HepG2 (cell line): ENCODE results near the gene SPTAN1. TPM values are rescaled to one million over a fixed set of nuclear protein-coding genes. Genes with fewer than 3 reads are reported as not detected.
A peak's percentile ranks its signal among the peaks of the same experiment; 100 is the strongest.

Experiments used
- ADNP ChIP-seq: sonication (generic); formaldehyde crosslinking; IDR thresholded peaks from 2 replicates; pipeline ENCODE4 v1.4.0; 2020; ENCODE audit warnings: missing genetic modification reagents
- DR1 ChIP-seq: sonication (generic); formaldehyde crosslinking; IDR thresholded peaks from 2 replicates; pipeline ENCODE4 v1.8.0; 2021; ENCODE audit warnings: mild to moderate bottlenecking, missing genetic modification reagents, inconsistent platforms
- ERF ChIP-seq: IDR thresholded peaks from 2 replicates; pipeline ENCODE4 v1.6.1; 2018; ENCODE audit warnings: missing biosample characterization, missing genetic modification reagents
- FOXO1 ChIP-seq: sonication (generic); formaldehyde crosslinking; IDR thresholded peaks from 2 replicates; pipeline ENCODE4 v1.4.0; 2020; ENCODE audit warnings: missing genetic modification reagents
- GATA4 ChIP-seq: sonication (generic); IDR thresholded peaks from 2 replicates; pipeline ENCODE4 v1.6.1; 2016; ENCODE audit warnings: antibody characterized with exemption, low read depth, borderline replicate concordance
- HNRNPUL1 ChIP-seq: fragments of 200-400 bp; formaldehyde crosslinking; IDR thresholded peaks from 2 replicates; pipeline ENCODE4 v1.6.1; 2017; ENCODE audit warnings: low read depth, mild to moderate bottlenecking, low read length, moderate library complexity
- NPAS2 ChIP-seq: sonication (generic); formaldehyde crosslinking; IDR thresholded peaks from 2 replicates; pipeline ENCODE4 v1.8.0; 2022; ENCODE audit warnings: mild to moderate bottlenecking, missing genetic modification reagents, borderline replicate concordance
- NR2F6 ChIP-seq, 2 experiments: IDR thresholded peaks; 2 replicates each; pipeline ENCODE4 v1.6.1; 2016; ENCODE audit warnings: antibody characterized with exemption in 1 of 2, mild to moderate bottlenecking in 1 of 2
- RFX1 ChIP-seq: fragments of 450-650 bp; IDR thresholded peaks from 2 replicates; pipeline ENCODE4 v1.6.1; 2017
- SALL2 ChIP-seq: sonication (generic); formaldehyde crosslinking; IDR thresholded peaks from 2 replicates; pipeline ENCODE4 v1.8.1; 2023; ENCODE audit warnings: mild to moderate bottlenecking, missing genetic modification reagents, inconsistent platforms
- TRIM24 ChIP-seq: sonication (generic); formaldehyde crosslinking; IDR thresholded peaks from 2 replicates; pipeline ENCODE4 v1.8.0; 2022; ENCODE audit warnings: mild to moderate bottlenecking, missing genetic modification reagents
- XRCC5 ChIP-seq: fragments of 200-400 bp; formaldehyde crosslinking; optimal IDR thresholded peaks from 2 replicates; pipeline ENCODE3; 2017; ENCODE audit warnings: mild to moderate bottlenecking, low read length
- ZNF33A ChIP-seq: sonication (generic); formaldehyde crosslinking; IDR thresholded peaks from 2 replicates; pipeline ENCODE4 v1.5.1; 2020; ENCODE audit warnings: missing genetic modification reagents, mild to moderate bottlenecking, moderate library complexity, borderline replicate concordance
- ZNF468 ChIP-seq: sonication (generic); formaldehyde crosslinking; IDR thresholded peaks from 2 replicates; pipeline ENCODE4 v1.8.0; 2022; ENCODE audit warnings: mild to moderate bottlenecking, moderate library complexity, missing genetic modification reagents
- ZNF616 ChIP-seq: sonication (generic); formaldehyde crosslinking; IDR thresholded peaks from 2 replicates; pipeline ENCODE4 v1.5.0; 2020; ENCODE audit warnings: low read depth, mild to moderate bottlenecking, missing genetic modification reagents
- ZNF619 ChIP-seq: sonication (generic); formaldehyde crosslinking; IDR thresholded peaks from 2 replicates; pipeline ENCODE4 v1.4.0; 2020; ENCODE audit warnings: mild to moderate bottlenecking, missing genetic modification reagents
- polyA plus RNA-seq, 8 experiments: library from polyadenylated mRNA; depleted of rRNA in 3 of 8; stranded (reverse) in 7 of 8; unstranded in 1 of 8; fragments of >200 nt; fragmentation: Illumina TruSeq in 4 of 8; extraction: Trizol in 4 of 8; gene quantifications; 2 replicates each; pipeline versions ENCODE4 v1.2.1 to v1.2.3, GENCODE V29; 2011 to 2016; ENCODE audit warnings: low read depth in 4 of 8, missing spikeins in 1 of 8, mixed read lengths in 1 of 8; ENCODE audit not compliant: insufficient read depth in 1 of 8
- total RNA-seq, 5 experiments: library from RNA; depleted of rRNA; stranded (reverse); fragments of >200 nt; fragmentation: Illumina TruSeq; extraction: Trizol; gene quantifications; 2 replicates each; pipeline ENCODE4 v1.2.3, GENCODE V29; 2016; ENCODE audit warnings: low read depth in 1 of 5
- TF ChIP-seq, protein P1 (sequence below): sonication (generic); formaldehyde crosslinking; IDR thresholded peaks from 2 replicates; pipeline ENCODE4 v1.5.0; 2020; ENCODE audit warnings: mild to moderate bottlenecking, low read depth, missing genetic modification reagents, borderline replicate concordance
- TF ChIP-seq, protein P2 (sequence below): sonication (generic); formaldehyde crosslinking; IDR thresholded peaks from 2 replicates; pipeline ENCODE4 v1.9.0; 2021; ENCODE audit warnings: missing genetic modification reagents, borderline replicate concordance
- TF ChIP-seq, protein P3 (sequence below): sonication (generic); formaldehyde crosslinking; IDR thresholded peaks from 2 replicates; pipeline ENCODE4 v1.4.0; 2020; ENCODE audit warnings: missing genetic modification reagents, low read depth, mild to moderate bottlenecking, borderline replicate concordance
- TF ChIP-seq, protein P4 (sequence below): IDR thresholded peaks from 2 replicates; pipeline ENCODE4 v1.6.1; 2018; ENCODE audit warnings: missing genetic modification reagents

SPTAN1 gene
- total and polyA plus RNA-seq, 2 of the 13 experiments (the other 11 are each of a cell fraction or from before 2014, with no cell fraction given) = 106 to 111 TPM

DNA sequence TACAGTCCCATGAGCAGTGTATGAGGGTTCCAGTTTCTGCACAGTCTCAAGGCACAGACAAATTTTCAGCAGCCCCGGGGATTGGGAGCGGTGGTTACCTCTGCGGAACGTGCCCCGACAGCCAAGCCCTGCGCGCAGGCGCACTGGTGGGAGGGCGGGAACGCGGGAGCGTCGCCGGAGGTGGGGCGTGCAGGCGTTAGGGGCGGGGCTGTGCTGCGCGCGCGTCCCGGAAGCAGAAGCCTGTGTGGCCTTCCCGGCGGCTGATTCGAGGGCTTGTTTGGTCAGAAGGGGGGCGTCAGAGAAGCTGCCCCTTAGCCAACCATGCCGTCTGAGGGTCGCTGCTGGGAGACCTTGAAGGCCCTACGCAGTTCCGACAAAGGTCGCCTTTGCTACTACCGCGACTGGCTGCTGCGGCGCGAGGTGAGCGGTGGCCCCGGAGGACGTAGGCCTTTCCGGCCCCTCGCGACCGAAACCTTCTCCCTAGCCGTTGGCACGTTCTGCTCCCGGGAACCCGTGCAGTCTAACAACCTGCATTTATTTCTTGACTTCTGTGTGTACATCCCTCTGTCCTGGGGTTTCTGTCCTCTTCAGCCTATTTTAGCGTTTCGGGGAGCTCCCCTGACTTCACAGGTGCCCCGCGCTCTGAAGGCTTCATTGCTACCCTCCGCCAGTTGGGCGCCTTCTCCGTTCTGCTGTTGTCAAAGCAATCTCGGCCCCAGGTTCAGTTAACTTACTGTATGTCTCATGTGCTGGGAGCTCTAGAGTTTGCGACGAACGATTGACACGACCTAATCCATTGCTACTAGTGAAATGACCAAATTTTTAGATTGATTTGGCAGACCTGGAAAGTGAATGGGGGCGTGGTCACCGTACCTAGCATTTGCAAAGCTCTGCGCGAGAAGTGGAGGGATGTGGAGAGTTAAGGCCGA is 47.6 kb upstream of the SPTAN1 start, which contains the start of gene GLE1 (continued):
- TF ChIP-seq, protein P1, sequence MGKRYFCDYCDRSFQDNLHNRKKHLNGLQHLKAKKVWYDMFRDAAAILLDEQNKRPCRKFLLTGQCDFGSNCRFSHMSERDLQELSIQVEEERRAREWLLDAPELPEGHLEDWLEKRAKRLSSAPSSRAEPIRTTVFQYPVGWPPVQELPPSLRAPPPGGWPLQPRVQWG = no peak
- TF ChIP-seq HNRNPUL1 = no peak
- no peak for TF ChIP-seq ZNF468 (CRISPR knock-in tag)
- TF ChIP-seq FOXO1 (CRISPR knock-in tag) = peak; percentile 41; the same call in 1 of the 2 replicates
- TF ChIP-seq ADNP (CRISPR knock-in tag) = no peak
- no peak for TF ChIP-seq NPAS2 (CRISPR knock-in tag)
- no peak for TF ChIP-seq TRIM24
- no peak; the same call in 1 of the 2 replicates for TF ChIP-seq ZNF619 (CRISPR knock-in tag)
- TF ChIP-seq ZNF616 (CRISPR knock-in tag) = peak; percentile 82; the same call in 1 of the 2 replicates
- no peak for TF ChIP-seq RFX1
- TF ChIP-seq, protein P2, sequence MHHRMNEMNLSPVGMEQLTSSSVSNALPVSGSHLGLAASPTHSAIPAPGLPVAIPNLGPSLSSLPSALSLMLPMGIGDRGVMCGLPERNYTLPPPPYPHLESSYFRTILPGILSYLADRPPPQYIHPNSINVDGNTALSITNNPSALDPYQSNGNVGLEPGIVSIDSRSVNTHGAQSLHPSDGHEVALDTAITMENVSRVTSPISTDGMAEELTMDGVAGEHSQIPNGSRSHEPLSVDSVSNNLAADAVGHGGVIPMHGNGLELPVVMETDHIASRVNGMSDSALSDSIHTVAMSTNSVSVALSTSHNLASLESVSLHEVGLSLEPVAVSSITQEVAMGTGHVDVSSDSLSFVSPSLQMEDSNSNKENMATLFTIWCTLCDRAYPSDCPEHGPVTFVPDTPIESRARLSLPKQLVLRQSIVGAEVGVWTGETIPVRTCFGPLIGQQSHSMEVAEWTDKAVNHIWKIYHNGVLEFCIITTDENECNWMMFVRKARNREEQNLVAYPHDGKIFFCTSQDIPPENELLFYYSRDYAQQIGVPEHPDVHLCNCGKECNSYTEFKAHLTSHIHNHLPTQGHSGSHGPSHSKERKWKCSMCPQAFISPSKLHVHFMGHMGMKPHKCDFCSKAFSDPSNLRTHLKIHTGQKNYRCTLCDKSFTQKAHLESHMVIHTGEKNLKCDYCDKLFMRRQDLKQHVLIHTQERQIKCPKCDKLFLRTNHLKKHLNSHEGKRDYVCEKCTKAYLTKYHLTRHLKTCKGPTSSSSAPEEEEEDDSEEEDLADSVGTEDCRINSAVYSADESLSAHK (CRISPR knock-in tag) = peak; percentile 17; the same call in 1 of the 2 replicates
- TF ChIP-seq DR1 (CRISPR knock-in tag) = 0 out of 2 replicates have a peak, but pooled peaks have one; percentile 68
- no peak for TF ChIP-seq NR2F6 (IDR thresholded peaks at IDR 0.05)
- peak; percentile 38; the same call in 1 of the 2 replicates for TF ChIP-seq NR2F6 (CRISPR knock-in tag; IDR thresholded peaks at IDR 0.05)
- TF ChIP-seq, protein P3, sequence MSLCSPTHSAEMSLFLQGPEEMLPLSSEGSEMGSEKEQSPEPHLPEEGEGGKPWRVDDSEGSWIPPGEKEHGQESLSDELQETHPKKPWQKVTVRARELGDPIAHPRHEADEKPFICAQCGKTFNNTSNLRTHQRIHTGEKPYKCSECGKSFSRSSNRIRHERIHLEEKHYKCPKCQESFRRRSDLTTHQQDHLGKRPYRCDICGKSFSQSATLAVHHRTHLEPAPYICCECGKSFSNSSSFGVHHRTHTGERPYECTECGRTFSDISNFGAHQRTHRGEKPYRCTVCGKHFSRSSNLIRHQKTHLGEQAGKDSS (CRISPR knock-in tag) = 0 out of 2 replicates have a peak, but pooled peaks have one; percentile 57
- TF ChIP-seq, protein P4, sequence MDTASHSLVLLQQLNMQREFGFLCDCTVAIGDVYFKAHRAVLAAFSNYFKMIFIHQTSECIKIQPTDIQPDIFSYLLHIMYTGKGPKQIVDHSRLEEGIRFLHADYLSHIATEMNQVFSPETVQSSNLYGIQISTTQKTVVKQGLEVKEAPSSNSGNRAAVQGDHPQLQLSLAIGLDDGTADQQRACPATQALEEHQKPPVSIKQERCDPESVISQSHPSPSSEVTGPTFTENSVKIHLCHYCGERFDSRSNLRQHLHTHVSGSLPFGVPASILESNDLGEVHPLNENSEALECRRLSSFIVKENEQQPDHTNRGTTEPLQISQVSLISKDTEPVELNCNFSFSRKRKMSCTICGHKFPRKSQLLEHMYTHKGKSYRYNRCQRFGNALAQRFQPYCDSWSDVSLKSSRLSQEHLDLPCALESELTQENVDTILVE (CRISPR knock-in tag) = peak; percentile 62; the same call in 1 of the 2 replicates
- peak; percentile 73; the same call in 1 of the 2 replicates for TF ChIP-seq GATA4
- TF ChIP-seq XRCC5 = peak; percentile 10
- peak; percentile 75 for TF ChIP-seq ERF (CRISPR knock-in tag)
- TF ChIP-seq ZNF33A = no peak
- TF ChIP-seq SALL2 (CRISPR knock-in tag) = peak; percentile 95
